ENCODE data around the gene GSX2. TPM values are rescaled to one million over a fixed set of nuclear protein-coding genes. Genes with fewer than 3 reads are reported as not detected.

Gene GSX2
- total and polyA plus RNA-seq, 2 of the 13 experiments (the other 11 are each of a cell fraction or from before 2014, with no cell fraction given), result not detected

- Histone ChIP-seq H3K4me3 (replicated peaks in 1 of 3; ENCODE audit: insufficient read depth in 1 of 3, low read depth in 2 of 3, low read length in 3 of 3) (no peak overlapping the region), H2AFZ (ENCODE audit: low read length) (no peak overlapping the region), H4K20me1 (ENCODE audit: insufficient read depth, low read length) (no peaks in the 10 kb centered on the region), H3K4me2 (ENCODE audit: low read depth, low read length) (no peak overlapping the region), H3K36me3 (replicated peaks in 1 of 2; ENCODE audit: control insufficient read depth in 1 of 2, insufficient read depth in 2 of 2, low read length in 2 of 2) (no peaks in the 10 kb centered on the region), H3K4me1 (ENCODE audit: insufficient read depth, low read length) (peaks cover 38% of the 10 kb centered on the region), H3K27me3 (ENCODE audit: control insufficient read depth in 1 of 2, insufficient read depth in 2 of 2, low read length in 2 of 2) (peaks cover 4 to 66% of the 10 kb centered on the region in 2 experiments; a peak in 4 of 5 replicates), H3K79me2 (ENCODE audit: insufficient read depth, low read length) (no peaks in the 10 kb centered on the region), H3K27ac (ENCODE audit: extremely low read length, insufficient read depth, low read length) (no peak overlapping the region), H3K9ac (ENCODE audit: insufficient read depth, low read depth, low read length) (no peak overlapping the region), H3K9me3 (ENCODE audit: low read length) (no peaks in the 10 kb centered on the region)
- intact Hi-C loops (cut with micrococcal nuclease; ENCODE audit: unreplicated experiment), result loop anchor here (5.0 kb wide), 1 partner anchor 1217 kb away; no protein-coding TSS in a partner anchor
- no peak for FAIRE-seq
- ATAC-seq, result no peak
- no peak for DNase-seq (ENCODE audit: low spot score)
- ChIA-PET CTCF (ENCODE audit: low intra/inter-chr PET ratio, low total read pairs) (no interaction called here), POLR2A (no interaction called here)
- in situ Hi-C loops (cut with HindIII; ENCODE audit: extremely low pct_ligation_motif_present, low pct_unique_long_range_greater_than_20kb), result no loop called here
- TF ChIP-seq ZNF567 (CRISPR knock-in tag; IDR thresholded peaks at IDR 0.05; ENCODE audit: borderline replicate concordance), result no peak
- no peak for TF ChIP-seq HMG20A (CRISPR knock-in tag; IDR thresholded peaks at IDR 0.05; ENCODE audit: borderline replicate concordance)
- no peak for TF ChIP-seq PRMT3 (CRISPR knock-in tag; IDR thresholded peaks at IDR 0.05; ENCODE audit: borderline replicate concordance, low read depth)
- TF ChIP-seq ZNF138 (CRISPR knock-in tag; IDR thresholded peaks at IDR 0.05; ENCODE audit: low read depth), result no peak
- no peak for TF ChIP-seq HOXA7 (CRISPR knock-in tag; IDR thresholded peaks at IDR 0.05)
- no peak for TF ChIP-seq ZBTB3 (CRISPR knock-in tag; IDR thresholded peaks at IDR 0.05; ENCODE audit: borderline replicate concordance, low read depth)
- TF ChIP-seq STAG1 (CRISPR knock-in tag; IDR thresholded peaks at IDR 0.05), result no peak
- no peak for TF ChIP-seq SUZ12 (IDR thresholded peaks at IDR 0.05; ENCODE audit: low read depth, low read length)
- no peak for TF ChIP-seq NR2F1 (CRISPR knock-in tag; IDR thresholded peaks at IDR 0.05)
- TF ChIP-seq TCF12 (IDR thresholded peaks at IDR 0.05), result no peak
- no peak for TF ChIP-seq TCF12 (CRISPR knock-in tag; IDR thresholded peaks at IDR 0.05)
- no peak for TF ChIP-seq ZNF292 (CRISPR knock-in tag; IDR thresholded peaks at IDR 0.05; ENCODE audit: borderline replicate concordance, low read depth)
- TF ChIP-seq, protein P1, sequence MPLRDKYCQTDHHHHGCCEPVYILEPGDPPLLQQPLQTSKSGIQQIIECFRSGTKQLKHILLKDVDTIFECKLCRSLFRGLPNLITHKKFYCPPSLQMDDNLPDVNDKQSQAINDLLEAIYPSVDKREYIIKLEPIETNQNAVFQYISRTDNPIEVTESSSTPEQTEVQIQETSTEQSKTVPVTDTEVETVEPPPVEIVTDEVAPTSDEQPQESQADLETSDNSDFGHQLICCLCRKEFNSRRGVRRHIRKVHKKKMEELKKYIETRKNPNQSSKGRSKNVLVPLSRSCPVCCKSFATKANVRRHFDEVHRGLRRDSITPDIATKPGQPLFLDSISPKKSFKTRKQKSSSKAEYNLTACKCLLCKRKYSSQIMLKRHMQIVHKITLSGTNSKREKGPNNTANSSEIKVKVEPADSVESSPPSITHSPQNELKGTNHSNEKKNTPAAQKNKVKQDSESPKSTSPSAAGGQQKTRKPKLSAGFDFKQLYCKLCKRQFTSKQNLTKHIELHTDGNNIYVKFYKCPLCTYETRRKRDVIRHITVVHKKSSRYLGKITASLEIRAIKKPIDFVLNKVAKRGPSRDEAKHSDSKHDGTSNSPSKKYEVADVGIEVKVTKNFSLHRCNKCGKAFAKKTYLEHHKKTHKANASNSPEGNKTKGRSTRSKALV (CRISPR knock-in tag; IDR thresholded peaks at IDR 0.05), result no peak
- no peak for TF ChIP-seq MXD3 (CRISPR knock-in tag; IDR thresholded peaks at IDR 0.05)
- no peak for TF ChIP-seq ZNF777 (CRISPR knock-in tag; IDR thresholded peaks at IDR 0.05)
- TF ChIP-seq ZMAT5 (CRISPR knock-in tag; IDR thresholded peaks at IDR 0.05; ENCODE audit: borderline replicate concordance, low read depth), result no peak
- WGBS (ENCODE audit: low lambda C conversion rate), result 38% methylated on average over 6 of the region's 6 CpGs
- BruUV-seq (replicated peaks), result no TSS peak
Measured at GRCh38 chr4:54094451-54094850, 5.5 kb upstream of the GSX2 start.

All from HepG2 (cell line).